Keratinocyte (primary cell): Measurements from ENCODE around the gene TMOD1.

ENCODE experiments used
- EZH2 ChIP-seq: IDR thresholded peaks from one replicate; pipeline ENCODE4 v1.6.1; 2012; ENCODE audit warnings: inconsistent platforms, mild to moderate bottlenecking, low read length, moderate library complexity
- TF ChIP-seq, protein P1 (sequence below), 3 experiments: IDR thresholded peaks in 1 of 3; conservative IDR thresholded peaks in 1 of 3; optimal IDR thresholded peaks in 1 of 3; 2 replicates in 2 of 3; 3 replicates in 1 of 3; pipeline versions ENCODE3 to v1.5.1; 2011; ENCODE audit warnings: low read length in 3 of 3, mild to moderate bottlenecking in 3 of 3, moderate library complexity in 2 of 3, control low read depth in 1 of 3, inconsistent platforms in 1 of 3; ENCODE audit not compliant: insufficient read depth in 2 of 3; ENCODE audit errors: extremely low read depth in 1 of 3

DNA sequence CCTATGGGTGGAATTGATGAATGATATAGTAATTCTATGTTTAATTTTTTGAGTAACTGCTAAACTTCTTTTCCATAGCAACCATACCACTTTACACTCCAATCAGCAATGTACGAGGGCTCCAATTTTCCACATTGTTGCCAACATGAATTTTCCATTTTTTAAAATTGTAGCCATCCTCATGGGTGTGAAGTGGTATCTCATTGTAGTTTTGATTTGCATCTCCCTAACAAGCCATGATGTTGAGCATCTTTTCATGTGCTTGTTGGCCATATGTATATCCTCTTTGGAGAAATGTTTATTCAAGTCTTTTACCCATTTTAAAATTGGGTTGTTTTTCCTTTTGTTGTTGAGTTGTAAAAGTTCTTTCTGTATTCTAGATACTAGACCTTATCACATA lies 48.9 kb downstream of the TMOD1 start:
- no peak for TF ChIP-seq EZH2
- TF ChIP-seq, protein P1, sequence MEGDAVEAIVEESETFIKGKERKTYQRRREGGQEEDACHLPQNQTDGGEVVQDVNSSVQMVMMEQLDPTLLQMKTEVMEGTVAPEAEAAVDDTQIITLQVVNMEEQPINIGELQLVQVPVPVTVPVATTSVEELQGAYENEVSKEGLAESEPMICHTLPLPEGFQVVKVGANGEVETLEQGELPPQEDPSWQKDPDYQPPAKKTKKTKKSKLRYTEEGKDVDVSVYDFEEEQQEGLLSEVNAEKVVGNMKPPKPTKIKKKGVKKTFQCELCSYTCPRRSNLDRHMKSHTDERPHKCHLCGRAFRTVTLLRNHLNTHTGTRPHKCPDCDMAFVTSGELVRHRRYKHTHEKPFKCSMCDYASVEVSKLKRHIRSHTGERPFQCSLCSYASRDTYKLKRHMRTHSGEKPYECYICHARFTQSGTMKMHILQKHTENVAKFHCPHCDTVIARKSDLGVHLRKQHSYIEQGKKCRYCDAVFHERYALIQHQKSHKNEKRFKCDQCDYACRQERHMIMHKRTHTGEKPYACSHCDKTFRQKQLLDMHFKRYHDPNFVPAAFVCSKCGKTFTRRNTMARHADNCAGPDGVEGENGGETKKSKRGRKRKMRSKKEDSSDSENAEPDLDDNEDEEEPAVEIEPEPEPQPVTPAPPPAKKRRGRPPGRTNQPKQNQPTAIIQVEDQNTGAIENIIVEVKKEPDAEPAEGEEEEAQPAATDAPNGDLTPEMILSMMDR (optimal IDR thresholded peaks at IDR 0.05 in 1 of 3, IDR thresholded peaks at IDR 0.05 in 1 of 3, conservative IDR thresholded peaks at IDR 0.05 in 1 of 3; ENCODE audit: extremely low read depth in 1 of 3, insufficient read depth in 2 of 3, low read length in 3 of 3) = no peak
